HL-60 (cell line): ENCODE results near the gene FNDC10.
"Not testable (repeated sequence)": the region's sequence is repeated elsewhere in the genome, so short reads cannot be mapped to it uniquely, and the experiment has no call there.

Source experiments
- DNase-seq, 2 experiments: peaks; one replicate each; pipeline ENCODE4 v3.0.0-alpha.2; 2010 to 2020; ENCODE audit warnings: low read depth in 1 of 2, low spot score in 1 of 2
- H3K27ac ChIP-seq: fragments of 250-450 bp; sonication (Bioruptor Pico); replicated peaks from 2 replicates; pipeline ENCODE4 v1.5.1; 2020; ENCODE audit warnings: mild to moderate bottlenecking, moderate library complexity
- H3K27me3 ChIP-seq: fragments of 250-450 bp; sonication (Bioruptor Pico); 2 replicates; pipeline ENCODE4 v1.5.1; 2021; ENCODE audit warnings: mild to moderate bottlenecking, moderate library complexity; ENCODE audit not compliant: insufficient read depth, poor library complexity, severe bottlenecking
- H3K4me3 ChIP-seq: replicated peaks from 2 replicates; pipeline ENCODE4 v1.5.1; 2011; ENCODE audit warnings: mild to moderate bottlenecking, control low read depth, low read length; ENCODE audit not compliant: insufficient read depth
- CTCF ChIP-seq: IDR thresholded peaks from one replicate; pipeline ENCODE4 v1.5.1; 2011; ENCODE audit warnings: low read length, control low read depth, inconsistent platforms; ENCODE audit not compliant: insufficient read depth
- GABPA ChIP-seq: IDR thresholded peaks from 2 replicates; pipeline ENCODE4 v1.6.1; 2012; ENCODE audit warnings: low read depth
- POLR2AphosphoS5 ChIP-seq: IDR thresholded peaks from 2 replicates; pipeline ENCODE4 v1.6.1; 2012; ENCODE audit warnings: low read depth
- REST ChIP-seq: IDR thresholded peaks from 2 replicates; pipeline ENCODE4 v1.6.1; 2012; ENCODE audit warnings: low read depth; ENCODE audit not compliant: insufficient replicate concordance
- SPI1 ChIP-seq: IDR thresholded peaks from 2 replicates; pipeline ENCODE4 v1.6.1; 2012; ENCODE audit warnings: low read depth, mild to moderate bottlenecking, borderline replicate concordance

The FNDC10 gene

GRCh38 chr1:1598051-1598719 lies 1.8 kb downstream of the FNDC10 start:
- Histone ChIP-seq H3K27me3 (peaks cover 8% of the 10 kb centered on the region), H3K4me3 (no peak overlapping the region), H3K27ac (no peak overlapping the region)
- no peak for DNase-seq
- TF ChIP-seq POLR2AphosphoS5: no peak
- no peak for TF ChIP-seq GABPA
- no peak for TF ChIP-seq REST
- TF ChIP-seq SPI1: no peak

GRCh38 chr1:1597275-1597930 lies 2.5 kb downstream of the FNDC10 start:
- peak in 1 of 2 experiments; percentile 58 for DNase-seq
- H3K4me3 ChIP-seq: no peak overlapping the region
- TF ChIP-seq REST: no peak
- no peak for TF ChIP-seq SPI1
- TF ChIP-seq CTCF: no peak
- no peak for TF ChIP-seq GABPA
- TF ChIP-seq POLR2AphosphoS5: no peak
- H3K27me3 ChIP-seq: peaks cover 8% of the 10 kb centered on the region
- no peak overlapping the region for H3K27ac ChIP-seq

GRCh38 chr1:1596493-1597274 lies 3.3 kb downstream of the FNDC10 start:
- H3K27ac ChIP-seq: no peak overlapping the region
- H3K27me3 ChIP-seq: peaks cover 8% of the 10 kb centered on the region
- TF ChIP-seq GABPA: no peak
- TF ChIP-seq CTCF: no peak
- no peak for TF ChIP-seq REST
- no peak for TF ChIP-seq SPI1
- no peak for TF ChIP-seq POLR2AphosphoS5
- H3K4me3 ChIP-seq: no peak overlapping the region
- DNase-seq: no peak

GRCh38 chr1:1595341-1595740 lies 4.6 kb downstream of the FNDC10 start:
- H3K27ac ChIP-seq, H3K4me3 ChIP-seq, H3K27me3 ChIP-seq, DNase-seq: not testable (repeated sequence)
